SK-N-SH (cell line): ENCODE data around the gene KRTAP9-7. TPM values are rescaled to one million over a fixed set of nuclear protein-coding genes. Genes with fewer than 3 reads are reported as not detected.

Experiments
- CTCF ChIA-PET: fragments of 300-600, 350-600 bp; formaldehyde crosslinking; extraction: SDS; loops from one replicate; lab custom pipeline; 2021; lab: Yijun Ruan, JAX
- POLR2A ChIA-PET: fragments of 350-600 bp; sonication (Branson Sonifier 250); formaldehyde crosslinking; extraction: SDS; loops from one replicate; lab custom pipeline; 2020; ENCODE audit warnings: antibody characterized with exemption, inconsistent platforms; lab: Yijun Ruan, JAX
- DNase-seq: peaks from one replicate; pipeline ENCODE4 v3.0.0; 2012
- H2AFZ ChIP-seq: fragments of 200-600 bp; sonication (generic); 2 replicates; pipeline ENCODE4 v1.8.1; 2016; ENCODE audit warnings: antibody characterized with exemption, mild to moderate bottlenecking, low read depth
- H3F3A ChIP-seq: fragments of 200-600 bp; sonication (generic); replicated peaks from 2 replicates; pipeline ENCODE3; 2016; ENCODE audit warnings: antibody characterized with exemption, mild to moderate bottlenecking; ENCODE audit not compliant: insufficient read depth
- H3K27ac ChIP-seq, 2 experiments: fragments of 200-500 bp in 1 of 2; fragments of 200-600 bp in 1 of 2; sonication (Bioruptor generic) in 1 of 2; sonication (generic), shearing (Covaris generic) in 1 of 2; 2 replicates each; pipeline versions ENCODE4 v1.5.1 to v1.6.1; 2014 to 2016; ENCODE audit warnings: low read depth in 2 of 2, inconsistent platforms in 1 of 2, low read length in 1 of 2, mild to moderate bottlenecking in 1 of 2, mixed read lengths in 1 of 2
- H3K27me3 ChIP-seq: fragments of 200-600 bp; sonication (generic), shearing (Covaris generic); 2 replicates; pipeline ENCODE4 v1.6.1; 2016; ENCODE audit warnings: mixed run types; ENCODE audit not compliant: insufficient read depth
- H3K36me3 ChIP-seq, 2 experiments: fragments of 200-500 bp in 1 of 2; fragments of 200-600 bp in 1 of 2; sonication (Bioruptor generic) in 1 of 2; sonication (generic) in 1 of 2; replicated peaks in 1 of 2; 2 replicates each; pipeline versions ENCODE3 to v1.5.1; 2014 to 2016; ENCODE audit warnings: low read length in 1 of 2, mild to moderate bottlenecking in 1 of 2; ENCODE audit not compliant: insufficient read depth in 2 of 2, control insufficient read depth in 1 of 2
- H3K4me1 ChIP-seq, 2 experiments: fragments of 200-500 bp in 1 of 2; fragments of 200-600 bp in 1 of 2; sonication (Bioruptor generic) in 1 of 2; sonication (generic), shearing (Covaris generic) in 1 of 2; 2 replicates each; pipeline versions ENCODE4 v1.5.1 to v1.6.1; 2014 to 2016; ENCODE audit warnings: low read depth in 1 of 2, low read length in 1 of 2, mixed run types in 1 of 2; ENCODE audit not compliant: insufficient read depth in 2 of 2, control insufficient read depth in 1 of 2
- H3K4me2 ChIP-seq: fragments of 200-600 bp; sonication (generic), shearing (Covaris generic); 2 replicates; pipeline ENCODE4 v1.6.1; 2017; ENCODE audit warnings: mixed run types
- H3K4me3 ChIP-seq, 2 experiments: fragments of 200-500 bp in 1 of 2; fragments of 200-600 bp in 1 of 2; sonication (Bioruptor generic) in 1 of 2; sonication (generic), shearing (Covaris generic) in 1 of 2; 2 replicates each; pipeline versions ENCODE4 v1.5.1 to v1.8.1; 2014 to 2016; ENCODE audit warnings: low read depth in 2 of 2, inconsistent platforms in 1 of 2, low read length in 1 of 2, mild to moderate bottlenecking in 1 of 2, mixed read lengths in 1 of 2, moderate library complexity in 1 of 2
- H3K79me2 ChIP-seq: fragments of 200-600 bp; sonication (generic); 2 replicates; pipeline ENCODE4 v1.8.1; 2017; ENCODE audit warnings: mild to moderate bottlenecking; ENCODE audit not compliant: insufficient read depth
- H3K9ac ChIP-seq: fragments of 200-600 bp; sonication (generic); 2 replicates; pipeline ENCODE4 v1.6.1; 2017; ENCODE audit warnings: mixed run types
- H3K9me2 ChIP-seq: fragments of 200-600 bp; sonication (generic); 2 replicates; pipeline ENCODE4 v1.6.1; 2017; ENCODE audit warnings: mixed run types
- H3K9me3 ChIP-seq: fragments of 200-600 bp; sonication (generic); 2 replicates; pipeline ENCODE4 v1.6.1; 2017; ENCODE audit warnings: mixed run types, mild to moderate bottlenecking, moderate library complexity
- H4K20me1 ChIP-seq: fragments of 200-600 bp; sonication (generic); 2 replicates; pipeline ENCODE4 v1.6.1; 2017; ENCODE audit warnings: mild to moderate bottlenecking, mixed run types; ENCODE audit not compliant: insufficient read depth
- CHD2 ChIP-seq: fragments of 150-350 bp; IDR thresholded peaks from 2 replicates; pipeline ENCODE4 v1.6.1; 2018; ENCODE audit warnings: low read length; ENCODE audit not compliant: partially characterized antibody
- ELF1 ChIP-seq: IDR thresholded peaks from 2 replicates; pipeline ENCODE4 v1.4.0; 2012
- FOSL2 ChIP-seq: IDR thresholded peaks from 2 replicates; pipeline ENCODE4 v1.4.0; 2012; ENCODE audit warnings: low read depth, mild to moderate bottlenecking, moderate library complexity, borderline replicate concordance
- GABPA ChIP-seq: IDR thresholded peaks from 2 replicates; pipeline ENCODE4 v1.4.0; 2012; ENCODE audit warnings: low read depth, mild to moderate bottlenecking
- GATA2 ChIP-seq: sonication (generic); formaldehyde crosslinking; IDR thresholded peaks from 2 replicates; pipeline ENCODE4 v1.5.0; 2020; ENCODE audit warnings: mild to moderate bottlenecking, missing genetic modification reagents
- JUND ChIP-seq: IDR thresholded peaks from 2 replicates; pipeline ENCODE4 v1.4.0; 2012
- MXI1 ChIP-seq: IDR thresholded peaks from 2 replicates; pipeline ENCODE4 v1.6.1; 2012; ENCODE audit warnings: mild to moderate bottlenecking, low read depth, low read length, improper control_type of control experiment
- RAD21 ChIP-seq: IDR thresholded peaks from 2 replicates; pipeline ENCODE4 v1.6.1; 2012; ENCODE audit warnings: mild to moderate bottlenecking, low read length
- RXRA ChIP-seq: IDR thresholded peaks from 2 replicates; pipeline ENCODE4 v1.4.0; 2012; ENCODE audit warnings: low read depth, mild to moderate bottlenecking, borderline replicate concordance
- WGBS: methylation state at CpG from one replicate; pipeline ENCODE4 v1.1.6; 2017; ENCODE audit warnings: low lambda C conversion rate; 5-methylcytosine and 5-hydroxymethylcytosine counted together
- polyA plus RNA-seq, 3 experiments: library from polyadenylated mRNA; depleted of rRNA; stranded (reverse); fragments of >200 nt; gene quantifications; 2 replicates each; pipeline ENCODE4 v1.2.3, GENCODE V29; 2012
- TF ChIP-seq, protein P1 (sequence below): fragments of 200-600 bp; sonication (generic); IDR thresholded peaks from 2 replicates; pipeline ENCODE4 v1.6.1; 2017; ENCODE audit warnings: antibody characterized with exemption, mild to moderate bottlenecking, moderate library complexity
- TF ChIP-seq, protein P2 (sequence below): fragments of 150-350 bp; IDR thresholded peaks from 2 replicates; pipeline ENCODE4 v1.6.1; 2016; ENCODE audit warnings: mild to moderate bottlenecking, low read depth, low read length
- TF ChIP-seq, protein P3 (sequence below): IDR thresholded peaks from 2 replicates; pipeline ENCODE4; 2012
- TF ChIP-seq, protein P4 (sequence below): IDR thresholded peaks from 2 replicates; pipeline ENCODE4 v1.6.1; 2012; ENCODE audit warnings: mild to moderate bottlenecking, low read depth, low read length, moderate library complexity
- TF ChIP-seq, protein P5 (sequence below): fragments of 150-350 bp; IDR thresholded peaks from 2 replicates; pipeline ENCODE4 v1.6.1; 2017; ENCODE audit warnings: antibody characterized with exemption, low read length, low read depth, borderline replicate concordance
- TF ChIP-seq, protein P6 (sequence below): IDR thresholded peaks from 2 replicates; pipeline ENCODE4 v1.4.0; 2012; ENCODE audit warnings: low read depth, borderline replicate concordance

The KRTAP9-7 gene
- polyA plus RNA-seq, 1 of the 3 experiments (the other 2 are of a cell fraction) = not detected

DNA sequence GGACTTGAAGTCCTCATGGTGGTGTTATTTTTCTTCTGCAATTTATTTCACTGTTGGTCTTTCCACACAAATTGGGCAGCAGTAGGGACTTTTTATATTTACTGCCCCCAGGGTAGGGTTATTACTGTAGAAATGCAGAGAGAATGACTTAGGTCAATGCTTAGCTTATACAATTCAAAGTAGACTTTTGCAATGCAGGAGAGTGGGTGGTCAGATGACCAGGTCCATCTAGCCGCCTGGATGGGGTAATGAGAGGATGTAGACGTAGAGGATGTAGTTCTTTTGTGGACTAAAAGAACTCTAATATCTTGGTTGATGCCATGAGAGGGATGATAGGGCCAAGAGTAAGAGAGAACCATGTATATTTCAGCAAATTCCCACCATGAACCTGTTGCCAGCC, 42.7 kb downstream of the KRTAP9-7 start:
- Histone ChIP-seq H3K4me3 (no peak overlapping the region), H3K36me3 (peaks cover 0 to 9% of the 10 kb centered on the region in 2 experiments), H3K27ac (no peak overlapping the region), H2AFZ (no peak overlapping the region), H3K9me2 (no peaks in the 10 kb centered on the region)
- POLR2A ChIA-PET = no interaction called here
- TF ChIP-seq MXI1 (no peak), JUND (no peak), FOSL2 (no peak), GABPA (no peak), RAD21 (no peak), ELF1 (no peak), CHD2 (no peak), RXRA (no peak), GATA2 (CRISPR knock-in tag) (no peak)
- TF ChIP-seq, protein P1, sequence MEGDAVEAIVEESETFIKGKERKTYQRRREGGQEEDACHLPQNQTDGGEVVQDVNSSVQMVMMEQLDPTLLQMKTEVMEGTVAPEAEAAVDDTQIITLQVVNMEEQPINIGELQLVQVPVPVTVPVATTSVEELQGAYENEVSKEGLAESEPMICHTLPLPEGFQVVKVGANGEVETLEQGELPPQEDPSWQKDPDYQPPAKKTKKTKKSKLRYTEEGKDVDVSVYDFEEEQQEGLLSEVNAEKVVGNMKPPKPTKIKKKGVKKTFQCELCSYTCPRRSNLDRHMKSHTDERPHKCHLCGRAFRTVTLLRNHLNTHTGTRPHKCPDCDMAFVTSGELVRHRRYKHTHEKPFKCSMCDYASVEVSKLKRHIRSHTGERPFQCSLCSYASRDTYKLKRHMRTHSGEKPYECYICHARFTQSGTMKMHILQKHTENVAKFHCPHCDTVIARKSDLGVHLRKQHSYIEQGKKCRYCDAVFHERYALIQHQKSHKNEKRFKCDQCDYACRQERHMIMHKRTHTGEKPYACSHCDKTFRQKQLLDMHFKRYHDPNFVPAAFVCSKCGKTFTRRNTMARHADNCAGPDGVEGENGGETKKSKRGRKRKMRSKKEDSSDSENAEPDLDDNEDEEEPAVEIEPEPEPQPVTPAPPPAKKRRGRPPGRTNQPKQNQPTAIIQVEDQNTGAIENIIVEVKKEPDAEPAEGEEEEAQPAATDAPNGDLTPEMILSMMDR = no peak
- TF ChIP-seq, protein P2, sequence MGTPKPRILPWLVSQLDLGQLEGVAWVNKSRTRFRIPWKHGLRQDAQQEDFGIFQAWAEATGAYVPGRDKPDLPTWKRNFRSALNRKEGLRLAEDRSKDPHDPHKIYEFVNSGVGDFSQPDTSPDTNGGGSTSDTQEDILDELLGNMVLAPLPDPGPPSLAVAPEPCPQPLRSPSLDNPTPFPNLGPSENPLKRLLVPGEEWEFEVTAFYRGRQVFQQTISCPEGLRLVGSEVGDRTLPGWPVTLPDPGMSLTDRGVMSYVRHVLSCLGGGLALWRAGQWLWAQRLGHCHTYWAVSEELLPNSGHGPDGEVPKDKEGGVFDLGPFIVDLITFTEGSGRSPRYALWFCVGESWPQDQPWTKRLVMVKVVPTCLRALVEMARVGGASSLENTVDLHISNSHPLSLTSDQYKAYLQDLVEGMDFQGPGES = no peak
- TF ChIP-seq, protein P3, sequence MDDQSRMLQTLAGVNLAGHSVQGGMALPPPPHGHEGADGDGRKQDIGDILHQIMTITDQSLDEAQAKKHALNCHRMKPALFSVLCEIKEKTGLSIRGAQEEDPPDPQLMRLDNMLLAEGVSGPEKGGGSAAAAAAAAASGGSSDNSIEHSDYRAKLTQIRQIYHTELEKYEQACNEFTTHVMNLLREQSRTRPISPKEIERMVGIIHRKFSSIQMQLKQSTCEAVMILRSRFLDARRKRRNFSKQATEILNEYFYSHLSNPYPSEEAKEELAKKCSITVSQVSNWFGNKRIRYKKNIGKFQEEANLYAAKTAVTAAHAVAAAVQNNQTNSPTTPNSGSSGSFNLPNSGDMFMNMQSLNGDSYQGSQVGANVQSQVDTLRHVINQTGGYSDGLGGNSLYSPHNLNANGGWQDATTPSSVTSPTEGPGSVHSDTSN = no peak
- TF ChIP-seq, protein P4, sequence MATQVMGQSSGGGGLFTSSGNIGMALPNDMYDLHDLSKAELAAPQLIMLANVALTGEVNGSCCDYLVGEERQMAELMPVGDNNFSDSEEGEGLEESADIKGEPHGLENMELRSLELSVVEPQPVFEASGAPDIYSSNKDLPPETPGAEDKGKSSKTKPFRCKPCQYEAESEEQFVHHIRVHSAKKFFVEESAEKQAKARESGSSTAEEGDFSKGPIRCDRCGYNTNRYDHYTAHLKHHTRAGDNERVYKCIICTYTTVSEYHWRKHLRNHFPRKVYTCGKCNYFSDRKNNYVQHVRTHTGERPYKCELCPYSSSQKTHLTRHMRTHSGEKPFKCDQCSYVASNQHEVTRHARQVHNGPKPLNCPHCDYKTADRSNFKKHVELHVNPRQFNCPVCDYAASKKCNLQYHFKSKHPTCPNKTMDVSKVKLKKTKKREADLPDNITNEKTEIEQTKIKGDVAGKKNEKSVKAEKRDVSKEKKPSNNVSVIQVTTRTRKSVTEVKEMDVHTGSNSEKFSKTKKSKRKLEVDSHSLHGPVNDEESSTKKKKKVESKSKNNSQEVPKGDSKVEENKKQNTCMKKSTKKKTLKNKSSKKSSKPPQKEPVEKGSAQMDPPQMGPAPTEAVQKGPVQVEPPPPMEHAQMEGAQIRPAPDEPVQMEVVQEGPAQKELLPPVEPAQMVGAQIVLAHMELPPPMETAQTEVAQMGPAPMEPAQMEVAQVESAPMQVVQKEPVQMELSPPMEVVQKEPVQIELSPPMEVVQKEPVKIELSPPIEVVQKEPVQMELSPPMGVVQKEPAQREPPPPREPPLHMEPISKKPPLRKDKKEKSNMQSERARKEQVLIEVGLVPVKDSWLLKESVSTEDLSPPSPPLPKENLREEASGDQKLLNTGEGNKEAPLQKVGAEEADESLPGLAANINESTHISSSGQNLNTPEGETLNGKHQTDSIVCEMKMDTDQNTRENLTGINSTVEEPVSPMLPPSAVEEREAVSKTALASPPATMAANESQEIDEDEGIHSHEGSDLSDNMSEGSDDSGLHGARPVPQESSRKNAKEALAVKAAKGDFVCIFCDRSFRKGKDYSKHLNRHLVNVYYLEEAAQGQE = no peak
- TF ChIP-seq, protein P5, sequence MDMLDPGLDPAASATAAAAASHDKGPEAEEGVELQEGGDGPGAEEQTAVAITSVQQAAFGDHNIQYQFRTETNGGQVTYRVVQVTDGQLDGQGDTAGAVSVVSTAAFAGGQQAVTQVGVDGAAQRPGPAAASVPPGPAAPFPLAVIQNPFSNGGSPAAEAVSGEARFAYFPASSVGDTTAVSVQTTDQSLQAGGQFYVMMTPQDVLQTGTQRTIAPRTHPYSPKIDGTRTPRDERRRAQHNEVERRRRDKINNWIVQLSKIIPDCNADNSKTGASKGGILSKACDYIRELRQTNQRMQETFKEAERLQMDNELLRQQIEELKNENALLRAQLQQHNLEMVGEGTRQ = no peak
- TF ChIP-seq, protein P6, sequence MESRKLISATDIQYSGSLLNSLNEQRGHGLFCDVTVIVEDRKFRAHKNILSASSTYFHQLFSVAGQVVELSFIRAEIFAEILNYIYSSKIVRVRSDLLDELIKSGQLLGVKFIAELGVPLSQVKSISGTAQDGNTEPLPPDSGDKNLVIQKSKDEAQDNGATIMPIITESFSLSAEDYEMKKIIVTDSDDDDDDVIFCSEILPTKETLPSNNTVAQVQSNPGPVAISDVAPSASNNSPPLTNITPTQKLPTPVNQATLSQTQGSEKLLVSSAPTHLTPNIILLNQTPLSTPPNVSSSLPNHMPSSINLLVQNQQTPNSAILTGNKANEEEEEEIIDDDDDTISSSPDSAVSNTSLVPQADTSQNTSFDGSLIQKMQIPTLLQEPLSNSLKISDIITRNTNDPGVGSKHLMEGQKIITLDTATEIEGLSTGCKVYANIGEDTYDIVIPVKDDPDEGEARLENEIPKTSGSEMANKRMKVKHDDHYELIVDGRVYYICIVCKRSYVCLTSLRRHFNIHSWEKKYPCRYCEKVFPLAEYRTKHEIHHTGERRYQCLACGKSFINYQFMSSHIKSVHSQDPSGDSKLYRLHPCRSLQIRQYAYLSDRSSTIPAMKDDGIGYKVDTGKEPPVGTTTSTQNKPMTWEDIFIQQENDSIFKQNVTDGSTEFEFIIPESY = no peak
- TF ChIP-seq, all 33 proteins: peak for 0
- CTCF ChIA-PET = interaction anchor here (1.3 kb wide), 1 partner anchor 345 kb away, joined by 3 read pairs; no protein-coding TSS in a partner anchor
- peaks cover 29% of the 10 kb centered on the region for H3K27me3 ChIP-seq
- no peak overlapping the region for H3K4me2 ChIP-seq
- no peaks in the 10 kb centered on the region for H4K20me1 ChIP-seq
- no peaks in the 10 kb centered on the region for H3K4me1 ChIP-seq
- no peak for DNase-seq
- no peaks in the 10 kb centered on the region for H3K79me2 ChIP-seq
- no peak overlapping the region for H3K9ac ChIP-seq
- WGBS = 7% methylated on average over 2 of the region's 2 CpGs
- H3K9me3 ChIP-seq = peaks cover 12% of the 10 kb centered on the region
- H3F3A ChIP-seq = no peaks in the 10 kb centered on the region
